Stomach (tissue), 9 donors: ENCODE measurements around the gene WDR4. TPM values are rescaled to one million over a fixed set of nuclear protein-coding genes. Genes with fewer than 3 reads are reported as not detected.
"Not testable (repeated sequence)": the region's sequence is repeated elsewhere in the genome, so short reads cannot be mapped to it uniquely, and the experiment has no call there.

ENCODE experiments used
- DNase-seq, 2 donors: peaks; one replicate each; pipeline versions ENCODE4 v3.0.0 to v3.0.0-alpha.2; 2013 to 2019
- H3K27ac ChIP-seq, 5 donors: fragments of 200-600 bp in 4 of 5; sonication (generic) in 4 of 5; one replicate each; pipeline ENCODE4 v1.5.1; 2013 to 2019; ENCODE audit warnings: mild to moderate bottlenecking in 1 of 5, moderate library complexity in 1 of 5
- H3K27me3 ChIP-seq, 3 donors: fragments of 200-600 bp; sonication (generic); one replicate each; pipeline ENCODE4 v1.5.1; 2017 to 2019; ENCODE audit warnings: mixed run types in 1 of 3
- H3K36me3 ChIP-seq, 4 donors: fragments of 200-600 bp; sonication (generic); 1 replicate in 3 of 4; 2 replicates in 1 of 4; pipeline ENCODE4 v1.5.1; 2016 to 2019
- H3K4me1 ChIP-seq, 4 donors: fragments of 200-600 bp; sonication (generic); one replicate each; pipeline ENCODE4 v1.5.1; 2016 to 2019
- H3K4me3 ChIP-seq, 4 donors: fragments of 200-600 bp; sonication (generic) in 3 of 4; one replicate each; pipeline ENCODE4 v1.5.1; 2016 to 2019; ENCODE audit warnings: mild to moderate bottlenecking in 1 of 4
- H3K9me3 ChIP-seq, 4 donors: fragments of 200-600 bp; sonication (generic); one replicate each; pipeline ENCODE4 v1.5.1; 2016 to 2019
- EP300 ChIP-seq: sonication (generic); formaldehyde crosslinking; IDR thresholded peaks from one replicate; pipeline ENCODE4 v1.6.1; 2017; ENCODE audit warnings: antibody characterized with exemption
- POLR2A ChIP-seq, 4 donors: fragments of 450-650 bp; IDR thresholded peaks; one replicate each; pipeline ENCODE4 v1.6.1; 2016; ENCODE audit warnings: antibody characterized with exemption in 4 of 4, control low read depth in 2 of 4, mild to moderate bottlenecking in 1 of 4, moderate library complexity in 1 of 4
- POLR2AphosphoS5 ChIP-seq, 3 donors: sonication (generic); formaldehyde crosslinking; IDR thresholded peaks; one replicate each; pipeline ENCODE4 v1.6.1; 2016; ENCODE audit warnings: antibody characterized with exemption in 3 of 3
- WGBS, 5 donors: extraction: QIAGEN DNeasy Blood & Tissue Kit in 3 of 5; methylation state at CpG; one replicate each; pipeline versions ENCODE4 v1.1.5 to v1.1.7; 2013 to 2018; 5-methylcytosine and 5-hydroxymethylcytosine counted together
- intact Hi-C: fragments of 100-400 bp; cut with DNase I; formaldehyde crosslinking; loops from one replicate; pipeline ENCODE4 v1.15.1; 2023; ENCODE audit warnings: low total_unique reads
- polyA plus RNA-seq, 3 donors: library from polyadenylated mRNA; stranded (reverse); fragments of 200-250 nt; gene quantifications; one replicate each; pipeline ENCODE4 v1.2.3, GENCODE V29; 2013
- total RNA-seq, 5 donors: library from RNA; depleted of rRNA; stranded (reverse); fragments of >200 nt; gene quantifications; one replicate each; pipeline versions ENCODE4 v1.1.0 to v1.2.3, GENCODE V29; 2014 to 2016
- TF ChIP-seq, protein P1 (sequence below), 7 experiments: fragments of 450-650 bp in 4 of 7; fragments of 200-600 bp in 3 of 7; sonication (generic) in 3 of 7; IDR thresholded peaks; one replicate each; pipeline ENCODE4 v1.5.1; 2016 to 2019; ENCODE audit warnings: antibody characterized with exemption in 7 of 7, control low read depth in 2 of 7, mild to moderate bottlenecking in 1 of 7
- donor health status: healthy with polysubstance abuse.
- donor health status: Bipolar disorder and iron deficiency.
- donor health status: healthy.

WDR4 gene
- total and polyA plus RNA-seq, 8 donors: 7.5 to 285 (median 9.5) TPM

DNA sequence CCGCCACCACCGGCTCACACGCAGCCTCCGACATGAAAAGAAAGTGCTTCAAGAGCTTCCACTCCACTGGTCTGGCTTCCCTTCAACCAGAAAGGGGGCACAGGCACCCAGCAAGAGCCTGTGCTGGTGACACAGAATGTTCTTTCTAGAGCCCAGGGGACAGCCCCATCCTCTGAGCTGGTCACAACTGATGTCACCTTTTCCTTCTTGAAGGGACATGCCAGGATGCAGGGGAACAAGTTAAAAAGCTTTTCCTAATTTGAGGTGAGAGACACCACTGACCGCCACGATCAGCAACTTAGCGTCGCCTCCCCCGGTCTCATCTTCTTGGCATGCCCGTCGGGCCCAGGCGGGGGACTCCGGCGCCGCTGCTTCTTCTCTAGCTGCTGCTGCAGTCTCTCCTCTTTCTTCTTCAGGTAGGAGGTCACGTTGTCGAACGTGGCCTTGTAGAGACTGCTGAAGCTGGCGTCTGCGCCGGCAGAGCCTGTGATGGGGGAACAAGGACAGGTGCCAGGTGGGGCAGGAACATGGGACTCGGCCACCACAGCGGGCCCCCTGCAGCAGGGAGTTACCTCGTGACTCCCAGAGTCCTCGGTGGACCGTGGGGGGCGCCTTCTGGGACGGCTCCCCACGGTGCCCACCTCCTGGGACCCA, 29.5 kb downstream of the WDR4 start:
- H3K36me3 ChIP-seq: peaks cover 55 to 100% (median 95%) of the 10 kb centered on the region in 4 donors
- intact Hi-C loops: no loop called here
- no peak for DNase-seq
- no peak overlapping the region for H3K27ac ChIP-seq
- H3K27me3 ChIP-seq: no peaks in the 10 kb centered on the region
- H3K4me3 ChIP-seq: no peak overlapping the region
- TF ChIP-seq POLR2AphosphoS5 (IDR thresholded peaks at IDR 0.05): no peak
- TF ChIP-seq, protein P1, sequence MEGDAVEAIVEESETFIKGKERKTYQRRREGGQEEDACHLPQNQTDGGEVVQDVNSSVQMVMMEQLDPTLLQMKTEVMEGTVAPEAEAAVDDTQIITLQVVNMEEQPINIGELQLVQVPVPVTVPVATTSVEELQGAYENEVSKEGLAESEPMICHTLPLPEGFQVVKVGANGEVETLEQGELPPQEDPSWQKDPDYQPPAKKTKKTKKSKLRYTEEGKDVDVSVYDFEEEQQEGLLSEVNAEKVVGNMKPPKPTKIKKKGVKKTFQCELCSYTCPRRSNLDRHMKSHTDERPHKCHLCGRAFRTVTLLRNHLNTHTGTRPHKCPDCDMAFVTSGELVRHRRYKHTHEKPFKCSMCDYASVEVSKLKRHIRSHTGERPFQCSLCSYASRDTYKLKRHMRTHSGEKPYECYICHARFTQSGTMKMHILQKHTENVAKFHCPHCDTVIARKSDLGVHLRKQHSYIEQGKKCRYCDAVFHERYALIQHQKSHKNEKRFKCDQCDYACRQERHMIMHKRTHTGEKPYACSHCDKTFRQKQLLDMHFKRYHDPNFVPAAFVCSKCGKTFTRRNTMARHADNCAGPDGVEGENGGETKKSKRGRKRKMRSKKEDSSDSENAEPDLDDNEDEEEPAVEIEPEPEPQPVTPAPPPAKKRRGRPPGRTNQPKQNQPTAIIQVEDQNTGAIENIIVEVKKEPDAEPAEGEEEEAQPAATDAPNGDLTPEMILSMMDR (IDR thresholded peaks at IDR 0.05): no peak
- no peak for TF ChIP-seq POLR2A (IDR thresholded peaks at IDR 0.05)
- no peak for TF ChIP-seq EP300
- 91 to 96% (median 93%) methylated on average over 16 to 29 of the region's 29 CpGs for WGBS, 5 donors
- H3K4me1 ChIP-seq: peaks cover 0 to 11% (median 9%) of the 10 kb centered on the region in 4 donors
- H3K9me3 ChIP-seq: no peaks in the 10 kb centered on the region

DNA sequence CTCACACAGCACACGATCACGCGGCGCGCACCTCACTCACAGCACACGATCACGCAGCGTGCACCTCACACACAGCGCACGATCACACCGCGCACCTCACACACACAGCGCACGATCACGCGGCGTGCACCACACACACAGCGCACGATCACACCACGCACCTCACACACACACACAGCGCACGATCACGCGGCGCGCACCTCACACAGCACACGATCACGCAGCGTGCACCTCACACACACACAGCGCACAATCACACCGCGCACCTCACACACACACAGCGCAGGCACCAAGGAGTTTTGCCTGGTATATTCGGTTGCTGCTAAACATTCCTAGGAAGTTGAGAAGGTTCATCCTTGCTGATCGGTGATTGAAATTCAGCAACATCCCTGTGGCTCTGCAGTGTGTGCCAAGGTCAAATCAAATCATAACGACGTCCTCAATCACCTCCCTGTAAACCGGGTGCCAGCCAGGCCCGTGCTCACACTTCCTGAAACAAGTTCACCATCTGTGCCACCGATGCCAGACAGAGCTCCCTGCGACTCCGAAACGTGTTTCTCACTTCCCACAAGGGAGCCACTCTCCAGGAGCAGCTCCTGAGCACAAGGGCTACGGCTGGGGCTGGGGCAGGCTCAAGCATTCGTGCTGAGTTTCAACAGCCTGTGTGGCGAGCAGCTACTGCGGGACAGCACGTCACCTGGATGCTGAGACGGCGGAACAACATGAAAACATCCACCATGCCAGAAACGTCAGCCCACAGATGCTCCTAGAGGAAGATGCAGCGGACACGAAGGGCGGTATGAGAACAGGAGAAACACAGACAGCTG, 30.2 kb downstream of the WDR4 start:
- peaks cover 49 to 100% (median 95%) of the 10 kb centered on the region in 4 donors for H3K36me3 ChIP-seq

DNA sequence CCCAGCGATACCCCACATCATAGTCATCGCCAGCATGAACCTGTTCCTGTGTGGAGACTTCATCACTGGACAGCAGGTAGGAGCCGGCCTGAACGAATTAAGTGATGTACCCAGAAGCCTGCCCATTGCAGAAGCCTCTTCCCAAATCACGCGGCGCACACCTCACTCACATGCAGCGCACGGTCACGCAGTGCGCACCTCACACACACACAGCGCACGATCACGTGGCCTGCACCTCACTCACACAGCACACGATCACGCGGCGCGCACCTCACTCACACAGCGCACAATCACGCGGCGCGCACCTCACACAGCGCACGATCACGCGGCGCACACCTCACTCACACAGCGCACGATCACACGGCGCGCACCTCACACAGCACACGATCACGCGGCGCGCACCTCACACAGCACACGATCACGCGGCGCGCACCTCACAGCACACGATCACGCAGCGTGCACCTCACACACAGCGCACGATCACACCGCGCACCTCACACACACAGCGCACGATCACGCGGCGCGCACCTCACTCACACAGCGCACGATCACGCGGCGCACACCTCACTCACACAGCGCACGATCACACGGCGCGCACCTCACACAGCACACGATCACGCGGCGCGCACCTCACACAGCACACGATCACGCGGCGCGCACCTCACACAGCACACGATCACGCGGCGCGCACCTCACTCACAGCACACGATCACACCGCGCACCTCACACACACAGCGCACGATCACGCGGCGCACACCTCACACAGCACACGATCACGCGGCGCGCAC, 31.0 kb downstream of the WDR4 start:
- Histone ChIP-seq H3K4me1 (peaks cover 0 to 18% (median 17%) of the 10 kb centered on the region in 4 donors), H3K36me3 (peaks cover 41 to 100% (median 93%) of the 10 kb centered on the region in 4 donors)
- H3K27me3 ChIP-seq, H3K9me3 ChIP-seq, H3K27ac ChIP-seq, DNase-seq, intact Hi-C loops, H3K4me3 ChIP-seq: not testable (repeated sequence)
- whole genome bisulfite sequencing, 5 donors: 96 to 98% (median 98%) methylated on average over 81 to 95 of the region's 95 CpGs

More for the DNA sequence above, 30.2 kb downstream of the WDR4 start:
- no peak overlapping the region for H3K27ac ChIP-seq
- H3K9me3 ChIP-seq: no peaks in the 10 kb centered on the region
- TF ChIP-seq POLR2A (IDR thresholded peaks at IDR 0.05) (no peak), POLR2AphosphoS5 (IDR thresholded peaks at IDR 0.05) (no peak), EP300 (no peak)
- TF ChIP-seq, protein P1 (IDR thresholded peaks at IDR 0.05): no peak
- DNase-seq: no peak
- peaks cover 0 to 18% (median 16%) of the 10 kb centered on the region in 4 donors for H3K4me1 ChIP-seq
- H3K4me3 ChIP-seq: no peak overlapping the region
- intact Hi-C loops: no loop called here
- H3K27me3 ChIP-seq: no peaks in the 10 kb centered on the region
- 90 to 93% (median 91%) methylated on average over 53 to 54 of the region's 54 CpGs for WGBS, 5 donors

DNA sequence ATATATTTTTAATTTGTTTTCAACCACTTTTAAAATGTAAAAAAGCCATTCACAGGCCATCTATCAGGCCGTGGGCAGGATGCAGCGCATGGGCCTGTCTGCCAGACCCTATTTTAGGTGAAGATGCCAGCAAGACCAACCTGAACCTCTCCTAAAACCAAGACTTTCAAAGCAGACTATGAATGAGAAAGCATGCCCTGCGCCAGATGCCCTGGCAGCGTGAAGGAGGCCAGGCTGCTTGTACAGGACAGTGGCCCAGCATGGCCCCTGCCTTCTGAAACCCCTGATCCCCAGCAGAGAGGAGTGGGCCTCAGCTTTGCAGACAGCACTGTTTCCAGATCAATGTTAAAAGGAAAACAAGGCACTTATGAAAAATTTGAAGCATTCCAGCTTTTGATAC, 31.6 kb downstream of the WDR4 start:
- intact Hi-C loops: no loop called here
- DNase-seq: no peak
- TF ChIP-seq EP300: no peak
- no peak for TF ChIP-seq POLR2A (IDR thresholded peaks at IDR 0.05)
- no peak for TF ChIP-seq POLR2AphosphoS5 (IDR thresholded peaks at IDR 0.05)
- TF ChIP-seq, protein P1 (IDR thresholded peaks at IDR 0.05): no peak
- H3K9me3 ChIP-seq: no peaks in the 10 kb centered on the region
- H3K27me3 ChIP-seq: no peaks in the 10 kb centered on the region
- H3K4me1 ChIP-seq: peaks cover 0 to 18% (median 17%) of the 10 kb centered on the region in 4 donors
- H3K27ac ChIP-seq: no peak overlapping the region
- 87 to 94% (median 93%) methylated on average over 4 of the region's 4 CpGs for WGBS, 5 donors
- H3K36me3 ChIP-seq: peaks cover 36 to 100% (median 92%) of the 10 kb centered on the region in 4 donors
- H3K4me3 ChIP-seq: no peak overlapping the region
